HCT116 (cell line): ENCODE results near the gene MAP3K4. TPM values are rescaled to one million over a fixed set of nuclear protein-coding genes. Genes with fewer than 3 reads are reported as not detected.

Experiments
- ATAC-seq: fragments of 200-7000 bp; cut with Tn5 transposase; 2 replicates; pipeline ENCODE4 v1.9.1; 2020; ENCODE audit warnings: mild to moderate bottlenecking, moderate library complexity
- BruUV-seq: library from RNA; stranded (reverse); fragments of 400-500 nt; replicated peaks from 2 replicates; lab custom pipeline; 2021; lab: Mats Ljungman, UMichigan
- CTCF ChIA-PET: fragments of 300-600 bp; sonication (Branson Sonifier 250); formaldehyde crosslinking; loops from one replicate; lab custom pipeline; 2021; ENCODE audit warnings: antibody characterized with exemption; lab: Charles Lee
- POLR2A ChIA-PET: fragments of 300-600, 350-600 bp; sonication (Branson Sonifier 250); formaldehyde crosslinking; loops from one replicate; lab custom pipeline; 2021; ENCODE audit warnings: antibody characterized with exemption; lab: Charles Lee
- RAD21 ChIA-PET, 2 experiments: fragments of 300-600 bp; sonication (Branson Sonifier 250); formaldehyde crosslinking; loops; one replicate each; lab custom pipeline; 2023; ENCODE audit warnings: low total read pairs in 2 of 2; ENCODE audit not compliant: uncharacterized antibody in 2 of 2, unreplicated experiment in 2 of 2, low non-redundant PET in 1 of 2; lab: Charles Lee
- DNase-seq: peaks from one replicate; pipeline ENCODE4 v3.0.0-alpha.2; 2010; ENCODE audit warnings: low read depth, low spot score
- H2AFZ ChIP-seq: fragments of 200-600 bp; shearing (Covaris generic), sonication (generic); 2 replicates; pipeline ENCODE4 v1.6.1; 2017; ENCODE audit warnings: low read depth, mixed run types, mixed read lengths, antibody characterized with exemption, low read length; ENCODE audit not compliant: poor library complexity, severe bottlenecking
- H3K27ac ChIP-seq: 2 replicates; pipeline ENCODE4 v1.5.1; 2012; ENCODE audit warnings: low read depth, low read length
- H3K27me3 ChIP-seq: fragments of 200-600 bp; sonication (generic); 2 replicates; pipeline ENCODE4 v1.6.1; 2016; ENCODE audit warnings: mixed run types, low read length, mixed read lengths; ENCODE audit not compliant: insufficient read depth
- H3K36me3 ChIP-seq, 2 experiments: fragments of 200-500 bp in 1 of 2; fragments of 200-600 bp in 1 of 2; sonication (Bioruptor generic) in 1 of 2; sonication (generic) in 1 of 2; 2 replicates each; pipeline versions ENCODE4 v1.5.1 to v1.6.1; 2014 to 2016; ENCODE audit warnings: low read length in 2 of 2, inconsistent platforms in 1 of 2, mixed read lengths in 1 of 2, mixed run types in 1 of 2; ENCODE audit not compliant: insufficient read depth in 2 of 2, control insufficient read depth in 1 of 2
- H3K4me1 ChIP-seq, 2 experiments: fragments of 200-600 bp in 1 of 2; sonication (generic) in 1 of 2; 2 replicates each; pipeline versions ENCODE4 v1.5.1 to v1.6.1; 2012 to 2017; ENCODE audit warnings: low read length in 2 of 2, inconsistent platforms in 1 of 2, mild to moderate bottlenecking in 1 of 2, mixed read lengths in 1 of 2, mixed run types in 1 of 2, moderate library complexity in 1 of 2; ENCODE audit not compliant: insufficient read depth in 2 of 2, control insufficient read depth in 1 of 2
- H3K4me2 ChIP-seq: fragments of 200-600 bp; sonication (generic); 2 replicates; pipeline ENCODE4 v1.6.1; 2017; ENCODE audit warnings: mixed run types, low read length, mixed read lengths
- H3K4me3 ChIP-seq, 2 experiments: fragments of 200-600 bp in 1 of 2; sonication (generic) in 1 of 2; replicated peaks in 1 of 2; 2 replicates each; pipeline ENCODE4 v1.5.1; 2011 to 2016; ENCODE audit warnings: low read length in 2 of 2, control low read depth in 1 of 2, low read depth in 1 of 2, mild to moderate bottlenecking in 1 of 2, mixed read lengths in 1 of 2, mixed run types in 1 of 2
- H3K79me2 ChIP-seq: fragments of 200-600 bp; sonication (generic); 2 replicates; pipeline ENCODE4 v1.6.1; 2017; ENCODE audit warnings: mild to moderate bottlenecking, mixed run types, low read length, moderate library complexity, mixed read lengths; ENCODE audit not compliant: insufficient read depth
- H3K9ac ChIP-seq: fragments of 200-600 bp; sonication (generic); 2 replicates; pipeline ENCODE4 v1.6.1; 2016; ENCODE audit warnings: low read length, mixed read lengths
- H3K9me2 ChIP-seq: fragments of 200-600 bp; sonication (generic), shearing (Covaris generic); 2 replicates; pipeline ENCODE4 v1.6.1; 2017; ENCODE audit warnings: mixed run types, mild to moderate bottlenecking, moderate library complexity; ENCODE audit not compliant: insufficient read depth
- H3K9me3 ChIP-seq, 2 experiments: fragments of 200-500 bp in 1 of 2; fragments of 200-600 bp in 1 of 2; sonication (Bioruptor generic) in 1 of 2; sonication (generic) in 1 of 2; 2 replicates each; pipeline ENCODE4 v1.6.1; 2014 to 2017; ENCODE audit warnings: low read length in 2 of 2, mixed read lengths in 2 of 2, inconsistent platforms in 1 of 2, low read depth in 1 of 2, mild to moderate bottlenecking in 1 of 2, mixed run types in 1 of 2, moderate library complexity in 1 of 2; ENCODE audit not compliant: control insufficient read depth in 1 of 2, insufficient read depth in 1 of 2
- H4K20me1 ChIP-seq: fragments of 200-600 bp; sonication (generic), shearing (Covaris generic); 2 replicates; pipeline ENCODE4 v1.6.1; 2017; ENCODE audit warnings: mixed run types, mild to moderate bottlenecking, moderate library complexity; ENCODE audit not compliant: insufficient read depth
- CBX3 ChIP-seq: IDR thresholded peaks from 2 replicates; pipeline ENCODE4 v1.6.1; 2012; ENCODE audit warnings: low read depth
- CEBPB ChIP-seq: IDR thresholded peaks from 2 replicates; pipeline ENCODE4 v1.6.1; 2012; ENCODE audit warnings: low read depth
- EGR1 ChIP-seq: IDR thresholded peaks from 2 replicates; pipeline ENCODE4 v1.6.1; 2012; ENCODE audit warnings: low read depth
- ELF1 ChIP-seq: IDR thresholded peaks from 2 replicates; pipeline ENCODE4 v1.6.1; 2012; ENCODE audit warnings: low read depth, borderline replicate concordance
- EZH2 ChIP-seq: fragments of 200-600 bp; sonication (generic); IDR thresholded peaks from 2 replicates; pipeline ENCODE4 v1.6.1; 2017; ENCODE audit warnings: antibody characterized with exemption, mixed run types
- EZH2phosphoT487 ChIP-seq: fragments of 200-600 bp; IDR thresholded peaks from 2 replicates; pipeline ENCODE4 v1.6.1; 2018; ENCODE audit warnings: antibody characterized with exemption, borderline replicate concordance
- POLR2A ChIP-seq: IDR thresholded peaks from 2 replicates; pipeline ENCODE4 v1.7.0; 2011; ENCODE audit warnings: borderline replicate concordance; ENCODE audit not compliant: insufficient read depth, insufficient read length; ENCODE audit errors: extremely low read depth
- RAD21 ChIP-seq: IDR thresholded peaks from 2 replicates; pipeline ENCODE4 v1.6.1; 2012; ENCODE audit warnings: low read depth, mild to moderate bottlenecking
- SIN3A ChIP-seq: IDR thresholded peaks from 2 replicates; pipeline ENCODE4 v1.6.1; 2012; ENCODE audit warnings: low read depth
- SP1 ChIP-seq: IDR thresholded peaks from 2 replicates; pipeline ENCODE4 v1.6.1; 2012; ENCODE audit warnings: low read depth
- TCF7L2 ChIP-seq: IDR thresholded peaks from 2 replicates; pipeline ENCODE4 v1.7.0; 2011; ENCODE audit warnings: borderline replicate concordance, inconsistent platforms; ENCODE audit not compliant: insufficient read depth, insufficient read length; ENCODE audit errors: extremely low read depth
- ZNF274 ChIP-seq: fragments of 200-500 bp; sonication (Bioruptor generic); IDR thresholded peaks from 2 replicates; pipeline ENCODE4 v1.6.1; 2014; ENCODE audit warnings: mild to moderate bottlenecking, low read depth, low read length, inconsistent platforms
- intact Hi-C: fragments of 100-400 bp; cut with micrococcal nuclease; formaldehyde crosslinking; loops from 2 replicates; pipeline ENCODE4 v1.10.0; 2022
- total RNA-seq: library from RNA; stranded (reverse); gene quantifications from one replicate; pipeline ENCODE4 v1.2.1, GENCODE V29; 2021; ENCODE audit not compliant: unreplicated experiment
- TF ChIP-seq, protein P1 (sequence below): IDR thresholded peaks from 2 replicates; pipeline ENCODE4 v1.6.1; 2012; ENCODE audit warnings: low read depth
- TF ChIP-seq, protein P2 (sequence below): IDR thresholded peaks from 2 replicates; pipeline ENCODE4 v1.6.1; 2012
- TF ChIP-seq, protein P3 (sequence below): IDR thresholded peaks from 2 replicates; pipeline ENCODE4 v1.6.1; 2011; ENCODE audit warnings: mild to moderate bottlenecking, low read length, moderate library complexity; ENCODE audit not compliant: insufficient replicate concordance; ENCODE audit errors: extremely low read depth
- TF ChIP-seq, protein P4 (sequence below): IDR thresholded peaks from 2 replicates; pipeline ENCODE4 v1.6.1; 2012
- TF ChIP-seq, protein P5 (sequence below), 3 experiments: fragments of 200-600 bp in 1 of 3; sonication (generic) in 1 of 3; IDR thresholded peaks in 2 of 3; conservative IDR thresholded peaks in 1 of 3; 2 replicates each; pipeline ENCODE4 v1.5.1; 2012 to 2017; ENCODE audit warnings: low read depth in 2 of 3, low read length in 2 of 3, antibody characterized with exemption in 1 of 3, borderline replicate concordance in 1 of 3, control low read depth in 1 of 3, mild to moderate bottlenecking in 1 of 3, mixed read lengths in 1 of 3, mixed run types in 1 of 3, moderate library complexity in 1 of 3; ENCODE audit not compliant: insufficient read depth in 1 of 3

The MAP3K4 gene
- total RNA-seq, 1 experiment from 2014 or later: 46.5 TPM

DNA sequence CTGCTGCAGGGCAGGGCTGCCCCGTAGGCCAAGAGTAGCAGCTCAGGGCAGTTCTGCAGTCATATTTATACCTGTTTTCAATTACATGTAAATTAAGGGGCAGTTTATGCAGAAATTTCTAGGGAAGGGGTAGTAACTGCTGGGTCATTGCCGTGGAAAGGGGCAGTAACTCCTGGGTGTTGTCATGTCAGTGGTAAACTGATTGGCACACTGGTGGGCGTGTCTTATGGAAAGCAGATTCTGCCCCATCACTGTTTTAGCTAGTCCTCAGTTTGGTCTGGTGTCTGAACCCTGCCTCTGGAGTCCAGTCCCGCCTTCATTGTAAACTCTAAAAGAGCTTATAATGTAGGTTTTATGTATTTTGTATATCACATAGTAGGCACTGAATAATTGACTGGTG lies 22.1 kb downstream of the MAP3K4 start:
- Histone ChIP-seq H3K4me3 (no peak overlapping the region), H3K4me2 (no peak overlapping the region), H3K79me2 (peaks cover 94% of the 10 kb centered on the region), H3K27ac (no peak overlapping the region), H3K27me3 (no peaks in the 10 kb centered on the region), H3K9me3 (no peaks in the 10 kb centered on the region), H3K9me2 (no peaks in the 10 kb centered on the region), H4K20me1 (peaks cover 3% of the 10 kb centered on the region; the same call in 1 of the 2 replicates), H3K4me1 (no peaks in the 10 kb centered on the region), H2AFZ (no peak overlapping the region), H3K9ac (no peak overlapping the region), H3K36me3 (no peaks in the 10 kb centered on the region)
- ATAC-seq (no peak), DNase-seq (no peak)
- ChIA-PET RAD21 (no interaction called here), CTCF (interaction anchor here (0.6 kb wide), 1 partner anchor 47 kb away, joined by 3 read pairs; no protein-coding TSS in a partner anchor), POLR2A (no interaction called here)
- intact Hi-C loops: no loop called here
- TF ChIP-seq EZH2phosphoT487 (no peak), CBX3 (no peak), ZNF274 (no peak), EZH2 (no peak), ELF1 (no peak), POLR2A (no peak), EGR1 (no peak), TCF7L2 (no peak), RAD21 (no peak), CEBPB (no peak), SP1 (no peak), SIN3A (no peak)
- TF ChIP-seq, protein P1, sequence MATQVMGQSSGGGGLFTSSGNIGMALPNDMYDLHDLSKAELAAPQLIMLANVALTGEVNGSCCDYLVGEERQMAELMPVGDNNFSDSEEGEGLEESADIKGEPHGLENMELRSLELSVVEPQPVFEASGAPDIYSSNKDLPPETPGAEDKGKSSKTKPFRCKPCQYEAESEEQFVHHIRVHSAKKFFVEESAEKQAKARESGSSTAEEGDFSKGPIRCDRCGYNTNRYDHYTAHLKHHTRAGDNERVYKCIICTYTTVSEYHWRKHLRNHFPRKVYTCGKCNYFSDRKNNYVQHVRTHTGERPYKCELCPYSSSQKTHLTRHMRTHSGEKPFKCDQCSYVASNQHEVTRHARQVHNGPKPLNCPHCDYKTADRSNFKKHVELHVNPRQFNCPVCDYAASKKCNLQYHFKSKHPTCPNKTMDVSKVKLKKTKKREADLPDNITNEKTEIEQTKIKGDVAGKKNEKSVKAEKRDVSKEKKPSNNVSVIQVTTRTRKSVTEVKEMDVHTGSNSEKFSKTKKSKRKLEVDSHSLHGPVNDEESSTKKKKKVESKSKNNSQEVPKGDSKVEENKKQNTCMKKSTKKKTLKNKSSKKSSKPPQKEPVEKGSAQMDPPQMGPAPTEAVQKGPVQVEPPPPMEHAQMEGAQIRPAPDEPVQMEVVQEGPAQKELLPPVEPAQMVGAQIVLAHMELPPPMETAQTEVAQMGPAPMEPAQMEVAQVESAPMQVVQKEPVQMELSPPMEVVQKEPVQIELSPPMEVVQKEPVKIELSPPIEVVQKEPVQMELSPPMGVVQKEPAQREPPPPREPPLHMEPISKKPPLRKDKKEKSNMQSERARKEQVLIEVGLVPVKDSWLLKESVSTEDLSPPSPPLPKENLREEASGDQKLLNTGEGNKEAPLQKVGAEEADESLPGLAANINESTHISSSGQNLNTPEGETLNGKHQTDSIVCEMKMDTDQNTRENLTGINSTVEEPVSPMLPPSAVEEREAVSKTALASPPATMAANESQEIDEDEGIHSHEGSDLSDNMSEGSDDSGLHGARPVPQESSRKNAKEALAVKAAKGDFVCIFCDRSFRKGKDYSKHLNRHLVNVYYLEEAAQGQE: no peak
- TF ChIP-seq, protein P2, sequence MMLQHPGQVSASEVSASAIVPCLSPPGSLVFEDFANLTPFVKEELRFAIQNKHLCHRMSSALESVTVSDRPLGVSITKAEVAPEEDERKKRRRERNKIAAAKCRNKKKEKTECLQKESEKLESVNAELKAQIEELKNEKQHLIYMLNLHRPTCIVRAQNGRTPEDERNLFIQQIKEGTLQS: no peak
- TF ChIP-seq, protein P3, sequence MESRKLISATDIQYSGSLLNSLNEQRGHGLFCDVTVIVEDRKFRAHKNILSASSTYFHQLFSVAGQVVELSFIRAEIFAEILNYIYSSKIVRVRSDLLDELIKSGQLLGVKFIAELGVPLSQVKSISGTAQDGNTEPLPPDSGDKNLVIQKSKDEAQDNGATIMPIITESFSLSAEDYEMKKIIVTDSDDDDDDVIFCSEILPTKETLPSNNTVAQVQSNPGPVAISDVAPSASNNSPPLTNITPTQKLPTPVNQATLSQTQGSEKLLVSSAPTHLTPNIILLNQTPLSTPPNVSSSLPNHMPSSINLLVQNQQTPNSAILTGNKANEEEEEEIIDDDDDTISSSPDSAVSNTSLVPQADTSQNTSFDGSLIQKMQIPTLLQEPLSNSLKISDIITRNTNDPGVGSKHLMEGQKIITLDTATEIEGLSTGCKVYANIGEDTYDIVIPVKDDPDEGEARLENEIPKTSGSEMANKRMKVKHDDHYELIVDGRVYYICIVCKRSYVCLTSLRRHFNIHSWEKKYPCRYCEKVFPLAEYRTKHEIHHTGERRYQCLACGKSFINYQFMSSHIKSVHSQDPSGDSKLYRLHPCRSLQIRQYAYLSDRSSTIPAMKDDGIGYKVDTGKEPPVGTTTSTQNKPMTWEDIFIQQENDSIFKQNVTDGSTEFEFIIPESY: no peak
- TF ChIP-seq, protein P4, sequence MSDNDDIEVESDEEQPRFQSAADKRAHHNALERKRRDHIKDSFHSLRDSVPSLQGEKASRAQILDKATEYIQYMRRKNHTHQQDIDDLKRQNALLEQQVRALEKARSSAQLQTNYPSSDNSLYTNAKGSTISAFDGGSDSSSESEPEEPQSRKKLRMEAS: no peak
- TF ChIP-seq, protein P5, sequence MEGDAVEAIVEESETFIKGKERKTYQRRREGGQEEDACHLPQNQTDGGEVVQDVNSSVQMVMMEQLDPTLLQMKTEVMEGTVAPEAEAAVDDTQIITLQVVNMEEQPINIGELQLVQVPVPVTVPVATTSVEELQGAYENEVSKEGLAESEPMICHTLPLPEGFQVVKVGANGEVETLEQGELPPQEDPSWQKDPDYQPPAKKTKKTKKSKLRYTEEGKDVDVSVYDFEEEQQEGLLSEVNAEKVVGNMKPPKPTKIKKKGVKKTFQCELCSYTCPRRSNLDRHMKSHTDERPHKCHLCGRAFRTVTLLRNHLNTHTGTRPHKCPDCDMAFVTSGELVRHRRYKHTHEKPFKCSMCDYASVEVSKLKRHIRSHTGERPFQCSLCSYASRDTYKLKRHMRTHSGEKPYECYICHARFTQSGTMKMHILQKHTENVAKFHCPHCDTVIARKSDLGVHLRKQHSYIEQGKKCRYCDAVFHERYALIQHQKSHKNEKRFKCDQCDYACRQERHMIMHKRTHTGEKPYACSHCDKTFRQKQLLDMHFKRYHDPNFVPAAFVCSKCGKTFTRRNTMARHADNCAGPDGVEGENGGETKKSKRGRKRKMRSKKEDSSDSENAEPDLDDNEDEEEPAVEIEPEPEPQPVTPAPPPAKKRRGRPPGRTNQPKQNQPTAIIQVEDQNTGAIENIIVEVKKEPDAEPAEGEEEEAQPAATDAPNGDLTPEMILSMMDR (IDR thresholded peaks at IDR 0.05 in 2 of 3, conservative IDR thresholded peaks at IDR 0.05 in 1 of 3; ENCODE audit: borderline replicate concordance in 1 of 3, insufficient read depth in 1 of 3, low read depth in 2 of 3, low read length in 2 of 3): no peak
- BruUV-seq: no TSS peak
